GM18951 (cell line): ENCODE data around the gene CYRIA.

Source experiments
- POLR2A ChIP-seq: IDR thresholded peaks from 4 replicates; pipeline ENCODE4 v1.6.1; 2011; ENCODE audit warnings: mild to moderate bottlenecking; ENCODE audit not compliant: insufficient read length, insufficient read depth; ENCODE audit errors: extremely low read depth
- in situ Hi-C: fragments of 300-500 bp; cut with MboI; formaldehyde crosslinking; loops from one replicate; pipeline ENCODE4 v1.12.0; 2022; ENCODE audit warnings: low sequenced_read_pairs, mixed read lengths, inconsistent platforms; ENCODE audit not compliant: unreplicated experiment

CYRIA gene

GRCh38 chr2:16665748-16666448 is at the start of gene CYRIA:
TSS of gene CYRIA (minus strand) at chr2:16665834. CDS start at chr2:16588119, 77,715 bp downstream.
- in situ Hi-C loops, result no loop called here
- no peak for TF ChIP-seq POLR2A

GRCh38 chr2:16713011-16713423 is 47.4 kb upstream of the CYRIA start:
- in situ Hi-C loops, result no loop called here
- TF ChIP-seq POLR2A, result no peak

GRCh38 chr2:16709769-16710168 is 44.1 kb upstream of the CYRIA start:
- no peak for TF ChIP-seq POLR2A
- in situ Hi-C loops, result no loop called here

GRCh38 chr2:16708173-16708572 is 42.5 kb upstream of the CYRIA start:
- in situ Hi-C loops, result no loop called here
- no peak for TF ChIP-seq POLR2A

DNA sequence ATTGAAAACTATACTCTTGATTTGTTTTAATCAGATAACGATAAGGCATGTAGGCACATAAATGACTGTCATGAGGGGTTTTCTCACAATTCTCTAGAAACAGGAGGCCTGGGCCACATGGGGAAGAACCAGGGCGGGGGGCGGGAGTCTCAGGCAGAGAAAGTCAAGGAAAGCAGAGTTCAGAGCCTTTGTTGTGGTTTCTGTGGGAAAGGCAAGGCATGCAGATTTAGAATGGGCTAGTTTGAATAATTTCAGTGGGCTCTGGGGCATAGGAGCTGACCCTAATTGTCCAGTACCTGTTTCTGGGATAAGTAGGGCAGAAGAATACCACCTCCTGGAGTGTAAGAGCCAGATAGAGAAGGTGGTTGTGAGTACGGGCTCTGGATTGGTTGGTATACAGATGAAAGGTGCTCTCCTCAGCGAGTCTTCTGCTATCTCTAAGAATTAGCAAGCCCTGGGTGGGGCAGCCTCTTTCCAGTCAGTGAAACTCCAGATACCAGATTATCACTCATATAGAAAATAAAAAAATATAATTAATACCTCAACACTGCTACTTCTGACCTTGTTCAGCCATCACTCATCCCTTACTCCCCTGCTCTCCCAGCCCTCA is 41.5 kb upstream of the CYRIA start:
- TF ChIP-seq POLR2A, result no peak
- in situ Hi-C loops, result no loop called here

DNA sequence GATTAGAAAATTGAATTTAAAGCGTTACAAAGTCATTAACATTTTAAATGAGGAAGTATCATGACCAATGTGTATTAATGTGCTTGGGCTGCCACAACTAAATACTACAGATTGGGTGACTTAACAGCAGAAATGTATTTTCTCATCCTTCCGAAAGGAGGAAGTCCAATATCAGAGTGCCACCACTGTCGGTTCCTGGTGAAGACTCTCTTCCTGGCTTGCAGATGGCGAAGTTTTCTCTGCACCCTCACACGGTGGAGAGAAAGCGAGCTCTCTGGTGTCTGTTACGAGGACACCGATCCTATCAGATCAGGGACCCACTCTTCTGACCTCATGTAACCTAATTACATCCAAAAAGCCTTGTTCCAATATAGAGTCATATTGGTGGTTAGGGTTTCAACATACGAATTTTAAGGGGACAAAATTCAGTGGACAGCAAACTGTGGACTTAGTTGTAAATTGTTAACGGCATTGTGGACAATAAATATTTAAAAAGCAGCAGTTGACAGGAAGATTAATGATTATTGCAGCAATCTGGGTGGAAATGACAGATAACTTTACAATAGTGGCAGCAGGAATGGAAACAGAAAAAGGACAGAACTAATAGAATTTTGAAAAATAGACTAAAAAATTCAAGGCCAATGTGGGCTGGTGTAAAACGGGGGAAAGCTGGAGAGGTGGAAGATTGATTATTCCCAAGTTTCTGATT is 35.1 kb upstream of the CYRIA start:
- no peak for TF ChIP-seq POLR2A
- in situ Hi-C loops, result no loop called here

GRCh38 chr2:16693854-16694253 is 28.2 kb upstream of the CYRIA start:
- TF ChIP-seq POLR2A, result no peak
- in situ Hi-C loops, result no loop called here

DNA sequence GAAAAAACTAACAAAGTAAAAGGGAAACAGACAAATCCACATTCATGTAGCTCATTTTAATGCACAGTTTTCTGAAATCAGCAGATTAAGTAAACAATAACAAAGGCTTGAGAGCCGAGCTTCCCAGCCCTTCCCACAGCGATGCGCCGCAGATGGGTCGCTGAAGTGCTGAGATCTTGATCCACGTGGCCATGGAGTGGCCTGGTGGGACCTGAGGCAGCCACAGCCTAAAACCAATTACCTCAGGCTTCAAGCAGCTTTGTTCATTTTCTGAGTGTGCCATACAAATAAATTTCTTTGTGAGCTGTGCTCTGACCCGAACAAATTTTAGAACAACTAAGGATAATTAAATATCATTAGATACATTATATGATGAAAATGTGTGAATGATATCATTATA is 25.6 kb upstream of the CYRIA start:
- TF ChIP-seq POLR2A, result no peak
- in situ Hi-C loops, result no loop called here

DNA sequence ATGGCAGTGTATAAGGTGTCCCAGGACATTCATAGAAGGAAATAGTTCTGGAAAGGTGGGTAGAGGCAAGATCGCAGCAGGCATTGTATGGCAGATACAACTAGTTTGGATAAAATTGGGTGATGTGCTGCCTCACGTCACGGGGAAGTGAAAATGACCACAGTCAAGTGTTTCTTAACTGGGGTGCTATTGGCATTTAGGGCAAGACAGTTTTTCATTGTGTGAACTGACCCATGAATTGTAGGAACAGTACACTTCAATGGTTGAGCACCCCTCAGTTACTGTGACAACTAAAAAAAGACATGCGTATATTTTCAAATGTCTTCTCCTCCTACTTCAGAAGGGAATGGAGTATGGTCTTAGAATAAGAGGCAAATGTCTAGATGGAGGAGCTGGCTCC is 22.3 kb upstream of the CYRIA start:
- TF ChIP-seq POLR2A, result no peak
- in situ Hi-C loops, result no loop called here

- in situ Hi-C loops, result no loop called here
- no peak for TF ChIP-seq POLR2A
Observed at GRCh38 chr2:16687222-16687621, 21.6 kb upstream of the CYRIA start.

DNA sequence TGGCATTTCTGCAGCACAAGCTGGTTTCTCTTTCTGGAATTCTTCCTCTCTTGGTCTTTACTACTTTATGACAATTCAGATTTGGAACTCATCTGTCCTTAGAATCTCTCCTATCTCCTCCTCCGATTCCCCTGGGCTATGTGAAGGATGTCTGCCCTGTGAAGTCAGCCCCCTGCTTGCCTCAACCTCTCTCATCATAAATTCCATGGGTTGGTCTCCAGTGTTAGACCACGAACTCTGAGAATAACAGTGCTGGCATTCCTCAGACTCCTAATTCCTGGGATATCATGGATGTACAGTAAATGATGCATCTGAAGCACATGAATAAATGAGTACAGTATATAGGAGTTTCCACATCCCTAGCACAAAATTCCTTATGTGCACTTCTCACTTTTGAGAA is 21.0 kb upstream of the CYRIA start:
- in situ Hi-C loops, result no loop called here
- TF ChIP-seq POLR2A, result no peak

DNA sequence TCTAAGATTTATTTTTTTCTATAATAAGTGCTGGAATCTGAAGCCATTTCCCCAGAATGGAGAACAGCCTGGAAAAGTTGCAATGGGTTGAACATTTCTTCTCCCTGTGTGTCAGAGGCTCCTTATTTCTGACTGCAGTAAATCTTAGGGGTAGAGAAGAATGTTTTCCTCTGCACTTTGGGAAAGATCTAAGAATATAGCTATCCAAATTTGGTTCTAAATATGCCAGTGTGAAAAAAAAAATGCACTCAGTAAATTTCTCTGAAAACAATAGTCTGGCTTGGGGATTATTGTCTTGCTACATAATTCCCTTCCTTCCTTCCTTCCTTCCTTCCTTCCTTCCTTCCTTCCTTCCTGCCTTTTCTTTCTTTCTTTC is 19.7 kb upstream of the CYRIA start:
- in situ Hi-C loops, result no loop called here
- no peak for TF ChIP-seq POLR2A

DNA sequence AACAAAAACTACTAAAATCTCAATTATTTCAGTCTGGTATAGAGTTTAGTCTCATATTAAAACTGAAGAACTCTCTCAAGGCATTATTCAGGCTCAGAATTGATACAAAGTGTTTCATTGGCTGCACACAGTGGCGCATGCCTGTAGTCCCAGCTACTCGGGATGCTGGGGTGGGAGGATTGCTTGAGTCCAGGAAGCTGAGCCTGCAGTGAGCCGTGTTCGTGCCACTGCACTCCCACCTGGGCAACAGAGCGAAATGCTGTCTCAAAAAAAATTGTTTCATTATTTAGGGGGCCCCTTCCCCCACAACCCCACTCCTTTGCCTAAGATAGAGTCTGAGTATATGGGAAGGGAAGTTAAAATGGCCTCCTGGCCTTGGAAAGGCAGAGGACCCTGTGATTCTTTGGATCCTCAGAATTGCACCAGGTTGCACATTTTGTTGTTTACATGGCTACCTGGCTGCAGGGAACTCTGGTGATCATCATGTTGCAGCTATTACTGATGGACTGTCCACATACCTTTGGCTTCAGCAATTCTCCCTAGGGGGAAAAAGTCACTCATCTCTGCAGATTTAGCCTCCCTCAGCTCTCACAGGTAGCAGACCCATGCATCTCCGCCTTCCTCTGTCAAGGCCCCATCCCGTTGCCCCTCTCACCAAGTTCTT is 19.2 kb upstream of the CYRIA start:
- in situ Hi-C loops, result no loop called here
- TF ChIP-seq POLR2A, result no peak
